Raji (cell line): Measurements from ENCODE around the gene MGAM2.

Source experiments
- POLR2A ChIP-seq: IDR thresholded peaks from 2 replicates; pipeline ENCODE4 v1.6.1; 2011; ENCODE audit warnings: low read depth, low read length, control low read depth; ENCODE audit not compliant: insufficient read depth

The MGAM2 gene

GRCh38 chr7:142108728-142109505, 2.6 kb upstream of the MGAM2 start:
- TF ChIP-seq POLR2A: no peak

GRCh38 chr7:142110098-142110497, 1.4 kb upstream of the MGAM2 start:
- TF ChIP-seq POLR2A: no peak

GRCh38 chr7:142110638-142111037, 880 bp upstream of the MGAM2 start:
- TF ChIP-seq POLR2A: no peak

GRCh38 chr7:142112086-142112485, 568 bp downstream of the MGAM2 start:
- no peak for TF ChIP-seq POLR2A

- no peak for TF ChIP-seq POLR2A
These were observed 2.7 kb downstream of the MGAM2 start for GRCh38 chr7:142114207-142114606.

DNA sequence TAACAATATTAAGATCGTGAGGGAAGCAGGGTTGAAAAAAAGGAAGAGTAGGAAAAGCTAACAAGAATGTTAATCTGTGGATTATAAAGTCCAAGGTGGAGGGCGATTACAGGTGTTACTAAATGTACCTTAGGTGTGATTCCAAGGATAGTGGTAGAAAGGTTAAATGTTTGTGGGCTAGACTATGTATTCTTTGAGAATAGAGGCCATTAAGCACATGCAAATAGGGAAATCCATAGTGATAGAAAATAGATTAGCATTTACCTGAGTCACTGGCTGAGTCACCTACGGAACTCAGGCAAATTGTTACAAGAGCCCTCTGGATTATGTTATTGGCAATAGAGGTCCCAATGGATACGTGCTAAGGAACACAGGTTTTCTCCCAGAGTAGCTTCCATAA, 9.0 kb downstream of the MGAM2 start:
- no peak for TF ChIP-seq POLR2A

GRCh38 chr7:142123184-142123583, 11.7 kb downstream of the MGAM2 start:
- TF ChIP-seq POLR2A: no peak

DNA sequence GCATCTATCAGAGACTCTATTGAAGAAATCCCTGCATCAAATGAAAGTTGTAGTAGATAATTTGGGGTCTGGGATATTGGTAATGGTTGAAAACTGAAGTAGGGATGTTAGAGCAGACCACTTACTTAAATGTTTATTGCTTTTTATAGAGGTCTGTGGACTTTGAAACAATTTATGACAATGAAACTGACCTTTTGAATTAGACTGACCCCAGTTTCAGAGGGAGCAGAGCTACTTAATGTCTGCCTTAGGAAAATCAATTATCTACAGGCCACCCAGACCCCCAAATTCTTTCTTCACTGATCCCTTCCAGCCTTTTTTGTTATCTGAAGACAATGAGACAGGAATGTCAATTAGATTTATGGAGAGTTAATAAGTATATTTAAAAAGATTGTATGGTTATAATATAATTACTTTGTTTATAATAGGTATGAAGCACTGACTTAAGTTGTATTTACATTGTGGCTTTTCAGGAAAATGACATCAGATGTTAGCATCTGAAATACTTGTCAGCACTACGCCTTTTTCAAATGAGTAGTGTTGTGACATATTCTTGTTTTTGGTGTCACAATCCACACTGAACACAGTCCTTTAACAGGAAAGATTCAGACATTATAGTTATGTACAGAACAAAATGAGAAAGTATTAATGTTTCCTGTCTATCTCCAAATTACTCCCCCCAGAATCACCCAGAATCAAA, 13.9 kb downstream of the MGAM2 start:
- TF ChIP-seq POLR2A: no peak

- no peak for TF ChIP-seq POLR2A
These were observed 18.7 kb downstream of the MGAM2 start for GRCh38 chr7:142130267-142130666.

- TF ChIP-seq POLR2A: no peak
These were observed 20.1 kb downstream of the MGAM2 start for GRCh38 chr7:142131439-142132185.

- no peak for TF ChIP-seq POLR2A
These were observed 22.2 kb downstream of the MGAM2 start for GRCh38 chr7:142133731-142134148.

DNA sequence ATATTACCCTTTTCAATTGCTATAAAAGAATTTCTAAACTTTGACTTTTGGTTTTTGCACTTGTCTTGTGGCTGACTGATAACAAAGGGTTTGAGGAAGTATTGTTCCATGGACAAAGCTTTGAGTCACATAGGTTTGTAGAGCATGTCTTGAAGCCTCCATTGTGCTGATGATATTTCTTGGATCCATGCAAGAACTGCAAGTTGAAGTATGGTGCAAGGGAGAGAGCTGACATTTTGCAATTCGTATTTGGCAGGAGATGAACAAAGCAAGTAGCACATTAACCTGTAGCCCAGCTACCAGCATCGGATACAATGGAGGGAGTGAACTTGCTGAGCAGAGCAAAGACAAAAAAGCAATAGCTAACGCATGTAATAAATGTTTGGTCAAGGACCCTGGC, 23.4 kb downstream of the MGAM2 start:
- no peak for TF ChIP-seq POLR2A

GRCh38 chr7:142138996-142139395, 27.5 kb downstream of the MGAM2 start:
- no peak for TF ChIP-seq POLR2A

DNA sequence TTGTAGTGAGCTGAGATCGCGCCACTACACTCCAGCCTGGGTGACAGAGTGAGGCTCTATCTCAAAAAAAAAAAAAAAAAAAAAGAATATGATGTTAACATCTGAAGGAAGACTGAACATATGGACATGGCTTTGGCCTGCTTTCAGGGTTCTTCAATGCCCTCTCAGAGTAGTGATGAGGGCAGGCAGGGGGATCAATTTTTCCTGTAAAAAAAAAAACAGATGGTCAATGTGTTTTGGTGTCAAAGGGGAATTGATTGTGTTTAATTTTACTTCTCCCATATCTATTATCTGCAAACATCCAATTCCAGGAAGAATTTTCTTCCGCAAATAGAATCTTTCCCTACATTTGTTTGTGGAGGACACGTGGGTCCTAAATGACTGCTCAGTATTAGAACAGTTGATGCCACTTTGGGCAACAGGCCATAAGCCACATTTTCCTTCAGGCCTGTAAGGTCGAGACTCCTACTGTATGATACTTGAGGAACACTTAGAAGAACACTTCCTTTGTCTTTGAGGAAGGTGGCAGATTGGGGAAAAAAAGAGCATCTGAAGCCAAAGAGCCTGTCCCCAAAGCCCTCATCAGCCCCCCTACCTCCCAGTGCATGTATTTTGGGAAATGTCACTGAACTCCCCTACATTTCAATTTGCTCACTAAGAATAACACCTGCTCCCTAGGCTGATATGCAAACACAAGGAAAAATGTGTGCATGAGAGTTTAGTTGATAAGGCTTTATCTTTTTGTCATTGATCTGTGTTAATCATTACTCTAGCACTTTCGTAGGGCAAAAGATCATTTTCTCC, 28.3 kb downstream of the MGAM2 start:
- no peak for TF ChIP-seq POLR2A

GRCh38 chr7:142140401-142140959, 29.0 kb downstream of the MGAM2 start:
- TF ChIP-seq POLR2A: no peak
